Ovary (tissue), 9 donors: ENCODE data around the gene ZNF541. TPM values are rescaled to one million over a fixed set of nuclear protein-coding genes. Genes with fewer than 3 reads are reported as not detected.

Experiments
- DNase-seq, 5 donors: peaks; one replicate each; pipeline ENCODE4 v3.0.0-alpha.2; 2019 to 2020
- H3K27ac ChIP-seq, 2 donors: fragments of 200-600 bp; one replicate each; pipeline versions ENCODE4 v1.5.1 to v1.8.0; 2019 to 2022
- H3K27me3 ChIP-seq: fragments of 200-600 bp; one replicate; pipeline ENCODE4 v1.8.0; 2022
- H3K36me3 ChIP-seq: fragments of 200-600 bp; sonication (generic); one replicate; pipeline ENCODE4 v1.5.1; 2019
- H3K4me1 ChIP-seq: one replicate; pipeline ENCODE4 v1.8.1; 2013; ENCODE audit warnings: mild to moderate bottlenecking, moderate library complexity; ENCODE audit not compliant: insufficient read depth
- H3K4me3 ChIP-seq: fragments of 200-600 bp; sonication (generic); one replicate; pipeline ENCODE4 v1.5.1; 2017
- H3K9me3 ChIP-seq, 2 donors: fragments of 200-600 bp in 1 of 2; sonication (generic) in 1 of 2; one replicate each; pipeline versions ENCODE4 v1.5.1 to v1.8.1; 2013 to 2019; ENCODE audit warnings: mild to moderate bottlenecking in 1 of 2, moderate library complexity in 1 of 2
- CTCF ChIP-seq, 3 donors: fragments of 450-650 bp in 2 of 3; fragments of 200-600 bp in 1 of 3; IDR thresholded peaks; one replicate each; pipeline versions ENCODE4 v1.5.1 to v1.8.0; 2016 to 2022; ENCODE audit warnings: antibody characterized with exemption in 3 of 3, mild to moderate bottlenecking in 1 of 3
- EP300 ChIP-seq: sonication (generic); formaldehyde crosslinking; IDR thresholded peaks from one replicate; pipeline ENCODE4 v1.6.1; 2017; ENCODE audit warnings: antibody characterized with exemption
- POLR2A ChIP-seq: fragments of 450-650 bp; IDR thresholded peaks from one replicate; pipeline ENCODE4 v1.6.1; 2017; ENCODE audit warnings: antibody characterized with exemption, mild to moderate bottlenecking, moderate library complexity
- WGBS, 3 donors: extraction: QIAGEN DNeasy Blood & Tissue Kit in 1 of 3; methylation state at CpG; one replicate each; pipeline versions ENCODE4 v1.1.5 to v1.1.7; 2013 to 2017; 5-methylcytosine and 5-hydroxymethylcytosine counted together
- intact Hi-C, 4 donors: fragments of 100-400 bp; cut with DNase I; formaldehyde crosslinking; loops; one replicate each; pipeline versions ENCODE4 v1.11.0 to v1.15.1; 2022 to 2023
- polyA plus RNA-seq, 2 donors: library from polyadenylated mRNA; stranded (reverse); fragments of 200-250 nt in 1 of 2; fragments of 350-450 nt in 1 of 2; fragmentation: Illumina TruSeq in 1 of 2; extraction: RNeasy Lipid Tissue Mini Kit (QIAGEN cat#74804) in 1 of 2; gene quantifications; one replicate each; pipeline ENCODE4 v1.2.3, GENCODE V29; 2013 to 2014
- total RNA-seq, 7 donors: library from RNA; depleted of rRNA in 2 of 7; stranded (reverse); fragments of >200 nt in 2 of 7; fragmentation: NEBNext Ultra II Directional in 3 of 7; extraction: Animal tissue kit (Norgen Biotek cat#: 25700) in 3 of 7; gene quantifications; one replicate each; pipeline versions ENCODE4 v1.1.0 to v1.2.4, GENCODE V29; 2016 to 2023
- donor health status: DM: no; HTN: no; CAD: no; lungs with moderate emphysema.
- donor health status: DM: no; HTN: no; CAD: no.
- donor health status: Bipolar disorder and iron deficiency.
- donor health status: DM: yes; HTN: yes; CAD: no.
- donor health status: DM: no; HTN: no; CAD: no.
- donor health status: DM: yes; HTN: yes; CAD: no.

ZNF541 gene
- total and polyA plus RNA-seq, 9 donors = 0.62 to 2.5 (median 1.5) TPM

- Histone ChIP-seq H3K27ac (no peak overlapping the region), H3K9me3 (no peaks in the 10 kb centered on the region), H3K27me3 (no peaks in the 10 kb centered on the region), H3K4me3 (no peak overlapping the region), H3K4me1 (peaks cover 5% of the 10 kb centered on the region), H3K36me3 (no peaks in the 10 kb centered on the region)
- intact Hi-C loops = no loop called here
- WGBS, 3 donors = 66 to 80% (median 69%) methylated on average over 1 of the region's 1 CpG
- TF ChIP-seq CTCF (IDR thresholded peaks at IDR 0.05) = no peak
- no peak for TF ChIP-seq EP300
- TF ChIP-seq POLR2A = no peak
- no peak for DNase-seq
Observed at GRCh38 chr19:47534628-47535027, 38.3 kb downstream of the ZNF541 start.

- H3K4me3 ChIP-seq = no peak overlapping the region
- WGBS, 3 donors = 25 to 39% (median 29%) methylated on average over 14 of the region's 14 CpGs
- DNase-seq = no peak
- no peaks in the 10 kb centered on the region for H3K27me3 ChIP-seq
- no peaks in the 10 kb centered on the region for H3K36me3 ChIP-seq
- TF ChIP-seq POLR2A (no peak), EP300 (no peak), CTCF (IDR thresholded peaks at IDR 0.05) (no peak)
- no peak overlapping the region for H3K27ac ChIP-seq
- H3K9me3 ChIP-seq = no peaks in the 10 kb centered on the region
- intact Hi-C loops = no loop called here
- peaks cover 5% of the 10 kb centered on the region for H3K4me1 ChIP-seq
Observed at GRCh38 chr19:47531640-47532387, 41.1 kb downstream of the ZNF541 start.

GRCh38 chr19:47529018-47529742, 43.8 kb downstream of the ZNF541 start:
- Histone ChIP-seq H3K9me3 (no peaks in the 10 kb centered on the region), H3K36me3 (no peaks in the 10 kb centered on the region), H3K4me3 (no peak overlapping the region), H3K27me3 (no peaks in the 10 kb centered on the region), H3K27ac (no peak overlapping the region), H3K4me1 (peaks cover 5% of the 10 kb centered on the region)
- no peak for DNase-seq
- TF ChIP-seq EP300 = no peak
- no peak for TF ChIP-seq CTCF (IDR thresholded peaks at IDR 0.05)
- no peak for TF ChIP-seq POLR2A
- WGBS, 3 donors = 86 to 89% (median 87%) methylated on average over 16 of the region's 16 CpGs
- intact Hi-C loops = loop anchor here in 1 of 4 donors (10.0 kb wide), 2 partner anchors 166 to 256 kb away; no protein-coding TSS in a partner anchor

GRCh38 chr19:47526798-47527197, 46.1 kb downstream of the ZNF541 start:
- TF ChIP-seq CTCF (IDR thresholded peaks at IDR 0.05) (no peak), POLR2A (no peak), EP300 (no peak)
- no peak overlapping the region for H3K27ac ChIP-seq
- whole genome bisulfite sequencing, 3 donors = 80 to 90% (median 87%) methylated on average over 3 of the region's 3 CpGs
- intact Hi-C loops = loop anchor here in 1 of 4 donors (10.0 kb wide), 2 partner anchors 168 to 258 kb away; no protein-coding TSS in a partner anchor
- no peaks in the 10 kb centered on the region for H3K27me3 ChIP-seq
- no peak for DNase-seq
- H3K4me3 ChIP-seq = no peak overlapping the region
- H3K9me3 ChIP-seq = no peaks in the 10 kb centered on the region
- H3K36me3 ChIP-seq = no peaks in the 10 kb centered on the region
- peaks cover 4% of the 10 kb centered on the region for H3K4me1 ChIP-seq
